GM12878 (cell line): ENCODE data around the gene SVIL. TPM values are rescaled to one million over a fixed set of nuclear protein-coding genes. Genes with fewer than 3 reads are reported as not detected.

Experiments
- ATAC-seq: fragments of 200-7000 bp; cut with Tn5 transposase; 3 replicates; pipeline ENCODE4 v1.9.1; 2020; ENCODE audit warnings: mild to moderate bottlenecking, moderate library complexity
- BruUV-seq: library from RNA; stranded (reverse); fragments of 400-500 nt; replicated peaks from 2 replicates; lab custom pipeline; 2021; lab: Mats Ljungman, UMichigan
- CTCF ChIA-PET: fragments of 300-600 bp; sonication (Branson Sonifier 250); formaldehyde crosslinking; extraction: SDS; loops from one replicate; lab custom pipeline; 2021; ENCODE audit warnings: inconsistent platforms; lab: Yijun Ruan, JAX
- POLR2A ChIA-PET: fragments of 350-600 bp; formaldehyde crosslinking; extraction: SDS; loops from one replicate; lab custom pipeline; 2021; ENCODE audit warnings: inconsistent platforms; lab: Charles Lee
- RAD21 ChIA-PET: fragments of 300-600 bp; sonication (Branson Sonifier 250); formaldehyde crosslinking; loops from one replicate; lab custom pipeline; 2023; ENCODE audit warnings: antibody characterized with exemption; ENCODE audit not compliant: unreplicated experiment; lab: Charles Lee
- SMC1A ChIA-PET: fragments of 300-600 bp; sonication (Branson Sonifier 250); formaldehyde crosslinking; loops from one replicate; lab custom pipeline; 2023; ENCODE audit not compliant: unreplicated experiment, uncharacterized antibody; lab: Charles Lee
- DNase-seq: peaks from one replicate; pipeline ENCODE4 v3.0.0-alpha.2; 2011; ENCODE audit warnings: low read depth, low spot score
- FAIRE-seq: peaks from 3 replicates; lab custom pipeline; 2011; peaks lifted over from hg19 to GRCh38; lab: Jason Lieb, UNC
- H2AFZ ChIP-seq: 2 replicates; pipeline ENCODE4 v1.6.0; 2011; ENCODE audit warnings: low read depth, low read length, control low read depth; ENCODE audit not compliant: control insufficient read depth
- H3K27ac ChIP-seq: 2 replicates; pipeline ENCODE4 v1.5.1; 2011; ENCODE audit warnings: control low read depth; ENCODE audit not compliant: control insufficient read depth, insufficient read depth
- H3K27me3 ChIP-seq, 2 experiments: replicated peaks in 1 of 2; 2 replicates each; pipeline versions ENCODE4 v1.6.0 to v1.6.1; 2011; ENCODE audit warnings: low read length in 1 of 2; ENCODE audit not compliant: control insufficient read depth in 2 of 2, insufficient read depth in 2 of 2
- H3K36me3 ChIP-seq, 2 experiments: 2 replicates each; pipeline ENCODE4 v1.5.1; 2011; ENCODE audit warnings: low read length in 1 of 2; ENCODE audit not compliant: control insufficient read depth in 2 of 2, insufficient read depth in 2 of 2
- H3K4me1 ChIP-seq: 2 replicates; pipeline ENCODE4 v1.6.1; 2011; ENCODE audit warnings: mild to moderate bottlenecking, low read length, moderate library complexity, mixed read lengths; ENCODE audit not compliant: control insufficient read depth, insufficient read depth
- H3K4me2 ChIP-seq: 2 replicates; pipeline ENCODE4 v1.6.0; 2011; ENCODE audit warnings: control low read depth; ENCODE audit not compliant: control insufficient read depth, insufficient read depth
- H3K4me3 ChIP-seq: fragments of 200-600 bp; sonication (generic); 2 replicates; pipeline ENCODE4 v1.5.1; 2016
- H3K79me2 ChIP-seq: 2 replicates; pipeline ENCODE4 v1.6.0; 2011; ENCODE audit warnings: low read length; ENCODE audit not compliant: control insufficient read depth, insufficient read depth
- H3K9ac ChIP-seq: 2 replicates; pipeline ENCODE4 v1.8.0; 2011; ENCODE audit warnings: low read length, control low read depth, mixed read lengths; ENCODE audit not compliant: control insufficient read depth, insufficient read depth
- H3K9me3 ChIP-seq: replicated peaks from 3 replicates; pipeline ENCODE4 v1.5.1; 2011; ENCODE audit warnings: mild to moderate bottlenecking, low read length; ENCODE audit not compliant: control insufficient read depth, insufficient read depth
- H4K20me1 ChIP-seq: 2 replicates; pipeline ENCODE4 v1.6.0; 2011; ENCODE audit not compliant: control insufficient read depth, insufficient read depth
- ASH2L ChIP-seq: fragments of 300-600, 200-600 bp; sonication (generic); IDR thresholded peaks from 2 replicates; pipeline ENCODE4 v1.6.1; 2017; ENCODE audit warnings: low read depth, mild to moderate bottlenecking, borderline replicate concordance
- BACH1 ChIP-seq: fragments of 450-650 bp; IDR thresholded peaks from 2 replicates; pipeline ENCODE4 v1.6.1; 2017; ENCODE audit warnings: mild to moderate bottlenecking, borderline replicate concordance
- BHLHE40 ChIP-seq, 2 experiments: fragments of 450-650 bp in 1 of 2; IDR thresholded peaks; 2 replicates each; pipeline ENCODE4 v1.6.1; 2011 to 2017; ENCODE audit warnings: low read depth in 2 of 2, borderline replicate concordance in 1 of 2, improper control_type of control experiment in 1 of 2, low read length in 1 of 2, mild to moderate bottlenecking in 1 of 2
- E2F8 ChIP-seq: fragments of 450-650 bp; IDR thresholded peaks from 2 replicates; pipeline ENCODE4 v1.6.1; 2018; ENCODE audit warnings: mild to moderate bottlenecking, low read depth, moderate library complexity; ENCODE audit not compliant: partially characterized antibody
- EGR1 ChIP-seq, 2 experiments: IDR thresholded peaks; 1 replicate in 1 of 2; 2 replicates in 1 of 2; pipeline ENCODE4 v1.6.1; 2011 to 2012; ENCODE audit warnings: low read depth in 2 of 2, low read length in 2 of 2, borderline replicate concordance in 1 of 2, mild to moderate bottlenecking in 1 of 2, moderate library complexity in 1 of 2
- NBN ChIP-seq: fragments of 450-650 bp; IDR thresholded peaks from 2 replicates; pipeline ENCODE4 v1.6.1; 2016
- NR2C2 ChIP-seq: IDR thresholded peaks from 2 replicates; pipeline ENCODE4 v1.6.1; 2011; ENCODE audit warnings: borderline replicate concordance, low read depth; ENCODE audit not compliant: control insufficient read depth, insufficient read length
- PBX3 ChIP-seq: IDR thresholded peaks from 2 replicates; pipeline ENCODE4 v1.6.1; 2011; ENCODE audit warnings: mild to moderate bottlenecking, low read depth, low read length, moderate library complexity; ENCODE audit not compliant: insufficient replicate concordance
- POLR2A ChIP-seq: IDR thresholded peaks from 2 replicates; pipeline ENCODE4 v1.6.1; 2011; ENCODE audit warnings: low read depth, mild to moderate bottlenecking, low read length
- POU2F2 ChIP-seq: IDR thresholded peaks from 3 replicates; pipeline ENCODE4 v1.6.1; 2011; ENCODE audit warnings: low read depth, mild to moderate bottlenecking, low read length, borderline replicate concordance
- RBBP5 ChIP-seq: fragments of 200-600 bp; sonication (generic); conservative IDR thresholded peaks from 2 replicates; pipeline ENCODE4 v1.6.1; 2016
- SREBF2 ChIP-seq: IDR thresholded peaks from 2 replicates; pipeline ENCODE4 v1.6.1; 2012; ENCODE audit warnings: mild to moderate bottlenecking, low read length
- TARDBP ChIP-seq: IDR thresholded peaks from 2 replicates; pipeline ENCODE4 v1.6.1; 2016; ENCODE audit warnings: borderline replicate concordance
- TBL1XR1 ChIP-seq: IDR thresholded peaks from 2 replicates; pipeline ENCODE4 v1.6.1; 2012; ENCODE audit warnings: low read depth, low read length, improper control_type of control experiment
- TCF7 ChIP-seq: IDR thresholded peaks from 2 replicates; pipeline ENCODE4 v1.6.1; 2014; ENCODE audit warnings: antibody characterized with exemption, borderline replicate concordance
- WRNIP1 ChIP-seq: IDR thresholded peaks from 2 replicates; pipeline ENCODE4 v1.6.1; 2011; ENCODE audit warnings: low read depth, low read length, improper control_type of control experiment, borderline replicate concordance
- WGBS: methylation state at CpG from one replicate; pipeline ENCODE4 v1.1.6; 2016; ENCODE audit warnings: low lambda C conversion rate; ENCODE audit not compliant: insufficient replicate concordance, insufficient coverage; ENCODE audit errors: missing lambda C conversion rate; 5-methylcytosine and 5-hydroxymethylcytosine counted together
- in situ Hi-C: fragments of 300-500 bp; cut with MboI; formaldehyde crosslinking; loops from 9 replicates; pipeline ENCODE4 v1.14.3; 2018; ENCODE audit warnings: mixed read lengths
- intact Hi-C: fragments of 100-400 bp; cut with micrococcal nuclease; formaldehyde crosslinking; loops from one replicate; pipeline ENCODE4 v1.14.2; 2022; ENCODE audit not compliant: unreplicated experiment
- polyA plus RNA-seq, 11 experiments: library from polyadenylated mRNA; depleted of rRNA in 4 of 11; unstranded in 6 of 11; stranded (reverse) in 5 of 11; fragments of >200 nt; fragmentation: Nextera tagmentation in 4 of 11; fragmentation: Illumina TruSeq in 1 of 11; extraction: Ambion mirVana in 4 of 11; extraction: Trizol in 1 of 11; gene quantifications; 1 replicate in 1 of 11; 2 replicates in 10 of 11; pipeline versions ENCODE4 v1.2.1 to v1.2.3, GENCODE V29; 2011 to 2016; ENCODE audit warnings: inconsistent platforms in 2 of 11, missing spikeins in 2 of 11, low read depth in 1 of 11
- total RNA-seq, 4 experiments: library from RNA; depleted of rRNA in 3 of 4; stranded (reverse); fragments of >200 nt in 3 of 4; fragmentation: Illumina TruSeq in 1 of 4; extraction: Trizol in 1 of 4; gene quantifications; 2 replicates each; pipeline versions ENCODE4 v1.2.1 to v1.2.3, GENCODE V29; 2013 to 2021

The SVIL gene
- total and polyA plus RNA-seq, 10 of the 15 experiments (the other 5 are each of a cell fraction or from before 2014, with no cell fraction given), result 0.22 to 1.9 (median 0.87) TPM

- in situ Hi-C loops, result no loop called here
- RAD21 ChIA-PET, result no interaction called here
- Histone ChIP-seq H3K36me3 (peaks cover 0 to 6% of the 10 kb centered on the region in 2 experiments; a peak in 1 of 4 replicates), H3K9ac (no peak overlapping the region), H4K20me1 (no peaks in the 10 kb centered on the region), H3K4me1 (no peaks in the 10 kb centered on the region), H2AFZ (no peak overlapping the region), H3K4me2 (no peak overlapping the region), H3K27ac (no peak overlapping the region), H3K27me3 (no peaks in the 10 kb centered on the region), H3K79me2 (no peaks in the 10 kb centered on the region), H3K9me3 (no peaks in the 10 kb centered on the region), H3K4me3 (no peak overlapping the region)
- CTCF ChIA-PET, result interaction anchor here (1.2 to 2.0 kb wide), 2 partner anchors 56 to 760 kb away, joined by 3 to 6 read pairs; no protein-coding TSS in a partner anchor
- FAIRE-seq, result no peak
- POLR2A ChIA-PET, result no interaction called here
- BruUV-seq, result no TSS peak
- WGBS, result 97% methylated on average over 3 of the region's 3 CpGs
- intact Hi-C loops, result no loop called here
- TF ChIP-seq RBBP5 (no peak), NR2C2 (no peak)
- no peak for DNase-seq
- SMC1A ChIA-PET, result no interaction called here
- ATAC-seq, result no peak
These were observed 210.8 kb downstream of the SVIL start for GRCh38 chr10:29424017-29424416.

GRCh38 chr10:29420744-29421143 lies 214.0 kb downstream of the SVIL start:
- Histone ChIP-seq H3K79me2 (no peaks in the 10 kb centered on the region), H3K4me2 (no peak overlapping the region), H3K27me3 (no peaks in the 10 kb centered on the region), H3K36me3 (peaks cover 0 to 6% of the 10 kb centered on the region in 2 experiments; a peak in 1 of 4 replicates), H3K9ac (no peak overlapping the region), H3K27ac (no peak overlapping the region), H4K20me1 (no peaks in the 10 kb centered on the region), H3K4me3 (no peak overlapping the region), H2AFZ (no peak overlapping the region), H3K4me1 (no peaks in the 10 kb centered on the region), H3K9me3 (no peaks in the 10 kb centered on the region)
- in situ Hi-C loops, result no loop called here
- no TSS peak for BruUV-seq
- DNase-seq (no peak), ATAC-seq (no peak), FAIRE-seq (no peak)
- SMC1A ChIA-PET, result no interaction called here
- WGBS, result 100% methylated on average over 4 of the region's 4 CpGs
- CTCF ChIA-PET, result interaction anchor here (0.9 to 1.4 kb wide), 3 partner anchors 12 to 33 kb away, joined by 3 to 5 read pairs (median 4); no protein-coding TSS in a partner anchor
- POLR2A ChIA-PET, result no interaction called here
- RAD21 ChIA-PET, result no interaction called here
- intact Hi-C loops, result no loop called here
- TF ChIP-seq EGR1 (IDR thresholded peaks at IDR 0.05; ENCODE audit: borderline replicate concordance in 1 of 2, low read depth in 2 of 2, low read length in 2 of 2) (no peak), POLR2A (no peak), POU2F2 (no peak), TBL1XR1 (no peak), WRNIP1 (no peak), BACH1 (no peak), TARDBP (no peak), NBN (no peak), SREBF2 (no peak), E2F8 (no peak), ASH2L (no peak), TCF7 (no peak), PBX3 (no peak), BHLHE40 (IDR thresholded peaks at IDR 0.05; ENCODE audit: borderline replicate concordance in 1 of 2, low read depth in 2 of 2, low read length in 1 of 2) (no peak)
